Endothelial cell of umbilical vein (primary cell): ENCODE results near the gene ZNF22. TPM values are rescaled to one million over a fixed set of nuclear protein-coding genes. Genes with fewer than 3 reads are reported as not detected.
A peak's percentile ranks its signal among the peaks of the same experiment; 100 is the strongest.

Experiments used
- BruUV-seq: library from RNA; stranded (reverse); fragments of 400-500 nt; replicated peaks from 2 replicates; lab custom pipeline; 2021; lab: Mats Ljungman, UMichigan
- CTCF ChIA-PET: fragments of 300-600, 350-600 bp; sonication (Branson Sonifier 250); formaldehyde crosslinking; loops from one replicate; lab custom pipeline; 2021; ENCODE audit warnings: antibody characterized with exemption, inconsistent platforms; lab: Charles Lee
- POLR2A ChIA-PET: fragments of 300-600, 350-600 bp; sonication (Branson Sonifier 250); formaldehyde crosslinking; loops from one replicate; lab custom pipeline; 2021; ENCODE audit warnings: antibody characterized with exemption, inconsistent platforms; lab: Charles Lee
- DNase-seq: peaks from one replicate; pipeline ENCODE4 v3.0.0-alpha.2; 2011; ENCODE audit warnings: low read depth, low spot score
- FAIRE-seq: peaks from 2 replicates; lab custom pipeline; 2011; peaks lifted over from hg19 to GRCh38; lab: Jason Lieb, UNC
- H2AFZ ChIP-seq: 2 replicates; pipeline ENCODE4 v1.6.0; 2012; ENCODE audit warnings: low read depth, low read length, control low read depth, inconsistent platforms
- H3K27ac ChIP-seq: 2 replicates; pipeline ENCODE4 v1.5.1; 2011; ENCODE audit warnings: low read depth, mild to moderate bottlenecking, control low read depth, low read length, moderate library complexity; ENCODE audit not compliant: insufficient read depth
- H3K27me3 ChIP-seq, 2 experiments: 2 replicates each; pipeline versions ENCODE4 v1.6.0 to v1.6.1; 2011; ENCODE audit warnings: low read length in 2 of 2, mixed read lengths in 1 of 2; ENCODE audit not compliant: control insufficient read depth in 2 of 2, insufficient read depth in 2 of 2
- H3K36me3 ChIP-seq, 2 experiments: 2 replicates in 1 of 2; 3 replicates in 1 of 2; pipeline ENCODE4 v1.5.1; 2011; ENCODE audit warnings: low read length in 2 of 2, mild to moderate bottlenecking in 1 of 2, moderate library complexity in 1 of 2; ENCODE audit not compliant: control insufficient read depth in 2 of 2, insufficient read depth in 2 of 2; ENCODE audit errors: extremely low read depth in 1 of 2
- H3K4me1 ChIP-seq: 3 replicates; pipeline ENCODE4 v1.5.1; 2011; ENCODE audit warnings: mild to moderate bottlenecking, low read length; ENCODE audit not compliant: control insufficient read depth, insufficient read depth; ENCODE audit errors: extremely low read depth
- H3K4me2 ChIP-seq: 2 replicates; pipeline ENCODE4 v1.6.1; 2011; ENCODE audit warnings: low read length, control low read depth, mixed read lengths; ENCODE audit not compliant: insufficient read depth
- H3K4me3 ChIP-seq, 3 experiments: fragments of 200-600 bp in 1 of 3; sonication (generic), shearing (Covaris generic) in 1 of 3; replicated peaks in 1 of 3; 2 replicates each; pipeline ENCODE4 v1.5.1; 2011 to 2016; ENCODE audit warnings: control low read depth in 3 of 3, low read length in 3 of 3, mild to moderate bottlenecking in 2 of 3, inconsistent platforms in 1 of 3, low read depth in 1 of 3, moderate library complexity in 1 of 3; ENCODE audit not compliant: insufficient read depth in 1 of 3
- H3K79me2 ChIP-seq: 2 replicates; pipeline ENCODE4 v1.6.0; 2012; ENCODE audit warnings: low read length, inconsistent platforms; ENCODE audit not compliant: control insufficient read depth, insufficient read depth
- H3K9ac ChIP-seq: replicated peaks from 2 replicates; pipeline ENCODE3; 2011; ENCODE audit warnings: low read length, control low read depth; ENCODE audit not compliant: insufficient read depth; ENCODE audit errors: extremely low read depth
- H3K9me1 ChIP-seq: replicated peaks from 3 replicates; pipeline ENCODE4 v1.6.0; 2011; ENCODE audit warnings: mild to moderate bottlenecking, low read length; ENCODE audit not compliant: control insufficient read depth, insufficient read depth; ENCODE audit errors: extremely low read depth
- H3K9me3 ChIP-seq: replicated peaks from 2 replicates; pipeline ENCODE4 v1.5.1; 2012; ENCODE audit warnings: low read length, inconsistent platforms; ENCODE audit not compliant: control insufficient read depth, insufficient read depth
- H4K20me1 ChIP-seq: replicated peaks from 2 replicates; pipeline ENCODE3; 2011; ENCODE audit warnings: mild to moderate bottlenecking, low read length; ENCODE audit not compliant: control insufficient read depth, insufficient read depth; ENCODE audit errors: extremely low read depth
- CTCF ChIP-seq, 2 donors: IDR thresholded peaks; 1 replicate in 1 of 2; 2 replicates in 1 of 2; pipeline ENCODE4 v1.5.1; 2011; ENCODE audit warnings: low read length in 2 of 2, mild to moderate bottlenecking in 2 of 2, moderate library complexity in 2 of 2, control low read depth in 1 of 2, inconsistent platforms in 1 of 2, low read depth in 1 of 2; ENCODE audit not compliant: insufficient read depth in 1 of 2; ENCODE audit errors: extremely low read depth in 1 of 2
- EZH2 ChIP-seq: IDR thresholded peaks from 2 replicates; pipeline ENCODE4 v1.6.1; 2012; ENCODE audit warnings: borderline replicate concordance, low read depth, mild to moderate bottlenecking, moderate library complexity, low read length, inconsistent platforms; ENCODE audit not compliant: severe bottlenecking
- FOS ChIP-seq: IDR thresholded peaks from 2 replicates; pipeline ENCODE4 v1.6.1; 2011; ENCODE audit warnings: mild to moderate bottlenecking, low read length, moderate library complexity, borderline replicate concordance; ENCODE audit not compliant: insufficient read depth
- GATA2 ChIP-seq: IDR thresholded peaks from 2 replicates; pipeline ENCODE4 v1.7.0; 2011; ENCODE audit warnings: low read depth, mild to moderate bottlenecking, moderate library complexity, mixed read lengths, low read length; ENCODE audit not compliant: insufficient read length, insufficient read depth
- JUN ChIP-seq: IDR thresholded peaks from 2 replicates; pipeline ENCODE4 v1.6.1; 2011; ENCODE audit warnings: borderline replicate concordance, low read depth; ENCODE audit not compliant: insufficient read length, insufficient read depth
- MAX ChIP-seq: IDR thresholded peaks from 2 replicates; pipeline ENCODE4 v1.6.1; 2011; ENCODE audit not compliant: insufficient read depth, insufficient read length
- MYC ChIP-seq: IDR thresholded peaks from one replicate; pipeline ENCODE4 v1.6.1; 2011; ENCODE audit warnings: mild to moderate bottlenecking, low read depth, low read length
- POLR2AphosphoS5 ChIP-seq: IDR thresholded peaks from 2 replicates; pipeline ENCODE4 v1.6.1; 2012; ENCODE audit warnings: low read depth, mild to moderate bottlenecking, control low read depth, low read length, moderate library complexity; ENCODE audit not compliant: insufficient read depth
- dilution Hi-C: fragments of 300-500 bp; cut with MboI; formaldehyde crosslinking; loops from one replicate; pipeline ENCODE4 v1.15.0; 2019; ENCODE audit warnings: low sequenced_read_pairs; ENCODE audit not compliant: extremely low pct_ligation_motif_present
- intact Hi-C: fragments of 100-400 bp; cut with micrococcal nuclease; formaldehyde crosslinking; loops from one replicate; pipeline ENCODE4 v1.10.0; 2022
- polyA plus RNA-seq, 4 experiments: library from polyadenylated mRNA; depleted of rRNA in 3 of 4; stranded (reverse) in 3 of 4; unstranded in 1 of 4; fragments of >200 nt; gene quantifications; 2 replicates each; pipeline versions ENCODE4 v1.2.1 to v1.2.3, GENCODE V29; 2011 to 2012; ENCODE audit warnings: missing spikeins in 1 of 4
- total RNA-seq: library from RNA; stranded (reverse); gene quantifications from 2 replicates; pipeline ENCODE4 v1.2.3, GENCODE V29; 2021

Gene ZNF22
- total and polyA plus RNA-seq, 2 donors (not counting 3 experiments of a cell fraction or from before 2014, with no cell fraction given) = 21.0 to 48.7 TPM

GRCh38 chr10:44958196-44958897, 42.4 kb upstream of the ZNF22 start:
- intact Hi-C loops = no loop called here
- no peaks in the 10 kb centered on the region for H3K9me1 ChIP-seq
- H4K20me1 ChIP-seq = no peaks in the 10 kb centered on the region
- peak overlapping the region in 2 of 3 experiments; percentile 74 to 85 for H3K4me3 ChIP-seq
- H3K27me3 ChIP-seq = no peaks in the 10 kb centered on the region
- H3K4me2 ChIP-seq = peak overlapping the region; percentile 65
- H3K36me3 ChIP-seq = no peaks in the 10 kb centered on the region
- peak overlapping the region; percentile 73 for H3K9ac ChIP-seq
- H3K9me3 ChIP-seq = no peaks in the 10 kb centered on the region
- CTCF ChIA-PET = interaction anchor here (0.5 kb wide), 1 partner anchor 291 kb away, joined by 6 read pairs; no protein-coding TSS in a partner anchor
- POLR2A ChIA-PET = interaction anchor here (0.9 kb wide), 1 partner anchor 20 kb away, joined by 4 read pairs; the partner anchor contains the start of gene DEPP1
- peaks cover 11% of the 10 kb centered on the region for H3K4me1 ChIP-seq
- no TSS peak for BruUV-seq
- FAIRE-seq = peak; percentile 69
- H2AFZ ChIP-seq = no peak overlapping the region
- H3K79me2 ChIP-seq = no peaks in the 10 kb centered on the region
- H3K27ac ChIP-seq = no peak overlapping the region
- DNase-seq = peak; percentile 47
- dilution Hi-C loops = no loop called here
- TF ChIP-seq JUN = no peak
- TF ChIP-seq MYC = no peak
- no peak for TF ChIP-seq MAX
- TF ChIP-seq POLR2AphosphoS5 = no peak
- TF ChIP-seq EZH2 = no peak
- no peak for TF ChIP-seq GATA2
- peak; percentile 40 for TF ChIP-seq FOS
- no peak for TF ChIP-seq CTCF (IDR thresholded peaks at IDR 0.05; ENCODE audit: extremely low read depth in 1 of 2, insufficient read depth in 1 of 2, low read depth in 1 of 2, low read length in 2 of 2)
